Nephron progenitor cell (in vitro differentiated cells): ENCODE data around the gene SRSF12.
A peak's percentile ranks its signal among the peaks of the same experiment; 100 is the strongest.

Source experiments
- DNase-seq: peaks from one replicate; pipeline ENCODE4 v3.0.0; 2021
- H3K27ac Mint-ChIP-seq: 2 replicates; pipeline ENCODE4 v1.8.0; 2021; ENCODE audit warnings: mild to moderate bottlenecking, moderate library complexity, mixed read lengths
- H3K27me3 Mint-ChIP-seq: 2 replicates; pipeline ENCODE4 v1.8.0; 2021; ENCODE audit warnings: mild to moderate bottlenecking, low read depth, mixed read lengths; ENCODE audit not compliant: poor library complexity
- H3K36me3 Mint-ChIP-seq: 2 replicates; pipeline ENCODE4 v1.8.0; 2021; ENCODE audit warnings: low read depth, mixed read lengths
- H3K4me1 Mint-ChIP-seq: 2 replicates; pipeline ENCODE4 v1.8.0; 2021; ENCODE audit warnings: mixed read lengths
- H3K4me3 Mint-ChIP-seq: 2 replicates; pipeline ENCODE4 v1.8.0; 2021; ENCODE audit warnings: mild to moderate bottlenecking, moderate library complexity, mixed read lengths
- H3K9me3 Mint-ChIP-seq: 2 replicates; pipeline ENCODE4 v1.8.0; 2021; ENCODE audit warnings: mild to moderate bottlenecking, moderate library complexity, mixed read lengths
- CTCF ChIP-seq: fragments of 200-600 bp; sonication (generic); IDR thresholded peaks from 2 replicates; pipeline ENCODE4 v1.5.0; 2021; ENCODE audit warnings: antibody characterized with exemption

The SRSF12 gene

GRCh38 chr6:89054208-89054607 lies 63.7 kb downstream of the SRSF12 start:
- peaks cover 7% of the 10 kb centered on the region for H3K27me3 Mint-ChIP-seq
- peaks cover 7% of the 10 kb centered on the region for H3K4me1 Mint-ChIP-seq
- no peak for TF ChIP-seq CTCF
- no peak overlapping the region for H3K4me3 Mint-ChIP-seq
- H3K9me3 Mint-ChIP-seq, result no peaks in the 10 kb centered on the region
- H3K36me3 Mint-ChIP-seq, result no peaks in the 10 kb centered on the region
- no peak for DNase-seq
- H3K27ac Mint-ChIP-seq, result no peak overlapping the region

- H3K9me3 Mint-ChIP-seq, result no peaks in the 10 kb centered on the region
- H3K36me3 Mint-ChIP-seq, result no peaks in the 10 kb centered on the region
- H3K4me3 Mint-ChIP-seq, result no peak overlapping the region
Measured at GRCh38 chr6:89051676-89052075, 66.2 kb downstream of the SRSF12 start.

GRCh38 chr6:89050697-89051096 lies 67.2 kb downstream of the SRSF12 start:
- Mint-ChIP-seq H3K27me3 (peaks cover 7% of the 10 kb centered on the region), H3K9me3 (no peaks in the 10 kb centered on the region), H3K27ac (no peak overlapping the region), H3K4me3 (no peak overlapping the region), H3K4me1 (peaks cover 14% of the 10 kb centered on the region), H3K36me3 (no peaks in the 10 kb centered on the region)
- TF ChIP-seq CTCF, result no peak
- DNase-seq, result no peak

More at GRCh38 chr6:89051676-89052075, 66.2 kb downstream of the SRSF12 start:
- Mint-ChIP-seq H3K27ac (no peak overlapping the region), H3K27me3 (peaks cover 7% of the 10 kb centered on the region), H3K4me1 (peaks cover 14% of the 10 kb centered on the region)
- no peak for DNase-seq
- no peak for TF ChIP-seq CTCF

- Mint-ChIP-seq H3K36me3 (no peaks in the 10 kb centered on the region), H3K4me3 (no peak overlapping the region)
Measured at GRCh38 chr6:89050155-89050554, 67.7 kb downstream of the SRSF12 start.

GRCh38 chr6:89048985-89049384 lies 68.9 kb downstream of the SRSF12 start:
- H3K4me1 Mint-ChIP-seq, result peaks cover 14% of the 10 kb centered on the region
- no peaks in the 10 kb centered on the region for H3K36me3 Mint-ChIP-seq
- H3K27me3 Mint-ChIP-seq, result peaks cover 9% of the 10 kb centered on the region
- no peak overlapping the region for H3K27ac Mint-ChIP-seq
- TF ChIP-seq CTCF, result no peak
- H3K4me3 Mint-ChIP-seq, result no peak overlapping the region
- no peak for DNase-seq
- no peaks in the 10 kb centered on the region for H3K9me3 Mint-ChIP-seq

More at GRCh38 chr6:89050155-89050554, 67.7 kb downstream of the SRSF12 start:
- H3K9me3 Mint-ChIP-seq, result no peaks in the 10 kb centered on the region
- H3K27me3 Mint-ChIP-seq, result peaks cover 7% of the 10 kb centered on the region
- DNase-seq, result no peak
- TF ChIP-seq CTCF, result no peak
- peak overlapping the region; percentile 25 for H3K27ac Mint-ChIP-seq
- peaks cover 14% of the 10 kb centered on the region for H3K4me1 Mint-ChIP-seq

GRCh38 chr6:89048288-89048923 lies 69.5 kb downstream of the SRSF12 start:
- Mint-ChIP-seq H3K4me1 (peaks cover 14% of the 10 kb centered on the region), H3K27me3 (peaks cover 5% of the 10 kb centered on the region), H3K36me3 (no peaks in the 10 kb centered on the region), H3K27ac (peak overlapping the region; percentile 69), H3K9me3 (no peaks in the 10 kb centered on the region), H3K4me3 (no peak overlapping the region)
- TF ChIP-seq CTCF, result no peak
- no peak for DNase-seq
